Ovary (tissue), 9 donors: ENCODE measurements around the gene TLE4. TPM values are rescaled to one million over a fixed set of nuclear protein-coding genes. Genes with fewer than 3 reads are reported as not detected.

Source experiments
- DNase-seq, 5 donors: peaks; one replicate each; pipeline ENCODE4 v3.0.0-alpha.2; 2019 to 2020
- H3K27ac ChIP-seq, 2 donors: fragments of 200-600 bp; one replicate each; pipeline versions ENCODE4 v1.5.1 to v1.8.0; 2019 to 2022
- H3K27me3 ChIP-seq: fragments of 200-600 bp; one replicate; pipeline ENCODE4 v1.8.0; 2022
- H3K36me3 ChIP-seq: fragments of 200-600 bp; sonication (generic); one replicate; pipeline ENCODE4 v1.5.1; 2019
- H3K4me1 ChIP-seq: one replicate; pipeline ENCODE4 v1.8.1; 2013; ENCODE audit warnings: mild to moderate bottlenecking, moderate library complexity; ENCODE audit not compliant: insufficient read depth
- H3K4me3 ChIP-seq: fragments of 200-600 bp; sonication (generic); one replicate; pipeline ENCODE4 v1.5.1; 2017
- H3K9me3 ChIP-seq, 2 donors: fragments of 200-600 bp in 1 of 2; sonication (generic) in 1 of 2; one replicate each; pipeline versions ENCODE4 v1.5.1 to v1.8.1; 2013 to 2019; ENCODE audit warnings: mild to moderate bottlenecking in 1 of 2, moderate library complexity in 1 of 2
- CTCF ChIP-seq, 3 donors: fragments of 450-650 bp in 2 of 3; fragments of 200-600 bp in 1 of 3; IDR thresholded peaks; one replicate each; pipeline versions ENCODE4 v1.5.1 to v1.8.0; 2016 to 2022; ENCODE audit warnings: antibody characterized with exemption in 3 of 3, mild to moderate bottlenecking in 1 of 3
- EP300 ChIP-seq: sonication (generic); formaldehyde crosslinking; IDR thresholded peaks from one replicate; pipeline ENCODE4 v1.6.1; 2017; ENCODE audit warnings: antibody characterized with exemption
- POLR2A ChIP-seq: fragments of 450-650 bp; IDR thresholded peaks from one replicate; pipeline ENCODE4 v1.6.1; 2017; ENCODE audit warnings: antibody characterized with exemption, mild to moderate bottlenecking, moderate library complexity
- WGBS, 3 donors: extraction: QIAGEN DNeasy Blood & Tissue Kit in 1 of 3; methylation state at CpG; one replicate each; pipeline versions ENCODE4 v1.1.5 to v1.1.7; 2013 to 2017; 5-methylcytosine and 5-hydroxymethylcytosine counted together
- intact Hi-C, 4 donors: fragments of 100-400 bp; cut with DNase I; formaldehyde crosslinking; loops; one replicate each; pipeline versions ENCODE4 v1.11.0 to v1.15.1; 2022 to 2023
- polyA plus RNA-seq, 2 donors: library from polyadenylated mRNA; stranded (reverse); fragments of 200-250 nt in 1 of 2; fragments of 350-450 nt in 1 of 2; fragmentation: Illumina TruSeq in 1 of 2; extraction: RNeasy Lipid Tissue Mini Kit (QIAGEN cat#74804) in 1 of 2; gene quantifications; one replicate each; pipeline ENCODE4 v1.2.3, GENCODE V29; 2013 to 2014
- total RNA-seq, 7 donors: library from RNA; depleted of rRNA in 2 of 7; stranded (reverse); fragments of >200 nt in 2 of 7; fragmentation: NEBNext Ultra II Directional in 3 of 7; extraction: Animal tissue kit (Norgen Biotek cat#: 25700) in 3 of 7; gene quantifications; one replicate each; pipeline versions ENCODE4 v1.1.0 to v1.2.4, GENCODE V29; 2016 to 2023
- donor health status: DM: no; HTN: no; CAD: no; lungs with moderate emphysema.
- donor health status: DM: no; HTN: no; CAD: no.
- donor health status: Bipolar disorder and iron deficiency.
- donor health status: DM: yes; HTN: yes; CAD: no.
- donor health status: DM: no; HTN: no; CAD: no.
- donor health status: DM: yes; HTN: yes; CAD: no.

Gene TLE4
- total and polyA plus RNA-seq, 9 donors, result 34.6 to 67.5 (median 54.6) TPM

- no peak for DNase-seq
- Histone ChIP-seq H3K4me1 (no peaks in the 10 kb centered on the region), H3K27me3 (no peaks in the 10 kb centered on the region), H3K36me3 (no peaks in the 10 kb centered on the region), H3K4me3 (no peak overlapping the region), H3K27ac (no peak overlapping the region), H3K9me3 (no peaks in the 10 kb centered on the region)
- intact Hi-C loops, result no loop called here
- TF ChIP-seq CTCF (IDR thresholded peaks at IDR 0.05), result no peak
- TF ChIP-seq EP300, result no peak
- no peak for TF ChIP-seq POLR2A
- WGBS, 3 donors, result 88 to 96% (median 88%) methylated on average over 1 of the region's 1 CpG
These were observed 19.8 kb upstream of the TLE4 start for GRCh38 chr9:79551994-79552393.

- no peaks in the 10 kb centered on the region for H3K9me3 ChIP-seq
- no peak overlapping the region for H3K4me3 ChIP-seq
- DNase-seq, result no peak
- H3K4me1 ChIP-seq, result no peaks in the 10 kb centered on the region
- TF ChIP-seq EP300 (no peak), POLR2A (no peak), CTCF (IDR thresholded peaks at IDR 0.05) (no peak)
- intact Hi-C loops, result no loop called here
- no peaks in the 10 kb centered on the region for H3K36me3 ChIP-seq
- H3K27ac ChIP-seq, result no peak overlapping the region
- H3K27me3 ChIP-seq, result no peaks in the 10 kb centered on the region
- 52 to 54% (median 53%) methylated on average over 5 of the region's 5 CpGs for WGBS, 3 donors
These were observed 16.2 kb upstream of the TLE4 start for GRCh38 chr9:79555474-79556089.

GRCh38 chr9:79559495-79560181 lies 12.1 kb upstream of the TLE4 start:
- no peak overlapping the region for H3K27ac ChIP-seq

GRCh38 chr9:79562749-79563386 lies 8.9 kb upstream of the TLE4 start:
- DNase-seq, result no peak
- no peak overlapping the region for H3K4me3 ChIP-seq
- no peaks in the 10 kb centered on the region for H3K4me1 ChIP-seq
- TF ChIP-seq POLR2A (no peak), CTCF (IDR thresholded peaks at IDR 0.05) (no peak)
- H3K36me3 ChIP-seq, result no peaks in the 10 kb centered on the region
- H3K27ac ChIP-seq, result no peak overlapping the region
- H3K9me3 ChIP-seq, result no peaks in the 10 kb centered on the region
- H3K27me3 ChIP-seq, result no peaks in the 10 kb centered on the region
- WGBS, 3 donors, result 94 to 96% (median 94%) methylated on average over 5 of the region's 5 CpGs
- intact Hi-C loops, result no loop called here

More at GRCh38 chr9:79559495-79560181, 12.1 kb upstream of the TLE4 start:
- intact Hi-C loops, result no loop called here
- DNase-seq, result no peak
- Histone ChIP-seq H3K27me3 (no peaks in the 10 kb centered on the region), H3K4me1 (no peaks in the 10 kb centered on the region), H3K9me3 (no peaks in the 10 kb centered on the region), H3K4me3 (no peak overlapping the region), H3K36me3 (no peaks in the 10 kb centered on the region)
- 15 to 38% (median 30%) methylated on average over 3 of the region's 3 CpGs for WGBS, 3 donors
- no peak for TF ChIP-seq POLR2A
- no peak for TF ChIP-seq EP300
- no peak for TF ChIP-seq CTCF (IDR thresholded peaks at IDR 0.05)
